ENCODE results near the gene MMP14. TPM values are rescaled to one million over a fixed set of nuclear protein-coding genes. Genes with fewer than 3 reads are reported as not detected.

Gene MMP14
- total RNA-seq, 2 experiments from 2014 or later: 1.9 to 3.1 TPM

DNA sequence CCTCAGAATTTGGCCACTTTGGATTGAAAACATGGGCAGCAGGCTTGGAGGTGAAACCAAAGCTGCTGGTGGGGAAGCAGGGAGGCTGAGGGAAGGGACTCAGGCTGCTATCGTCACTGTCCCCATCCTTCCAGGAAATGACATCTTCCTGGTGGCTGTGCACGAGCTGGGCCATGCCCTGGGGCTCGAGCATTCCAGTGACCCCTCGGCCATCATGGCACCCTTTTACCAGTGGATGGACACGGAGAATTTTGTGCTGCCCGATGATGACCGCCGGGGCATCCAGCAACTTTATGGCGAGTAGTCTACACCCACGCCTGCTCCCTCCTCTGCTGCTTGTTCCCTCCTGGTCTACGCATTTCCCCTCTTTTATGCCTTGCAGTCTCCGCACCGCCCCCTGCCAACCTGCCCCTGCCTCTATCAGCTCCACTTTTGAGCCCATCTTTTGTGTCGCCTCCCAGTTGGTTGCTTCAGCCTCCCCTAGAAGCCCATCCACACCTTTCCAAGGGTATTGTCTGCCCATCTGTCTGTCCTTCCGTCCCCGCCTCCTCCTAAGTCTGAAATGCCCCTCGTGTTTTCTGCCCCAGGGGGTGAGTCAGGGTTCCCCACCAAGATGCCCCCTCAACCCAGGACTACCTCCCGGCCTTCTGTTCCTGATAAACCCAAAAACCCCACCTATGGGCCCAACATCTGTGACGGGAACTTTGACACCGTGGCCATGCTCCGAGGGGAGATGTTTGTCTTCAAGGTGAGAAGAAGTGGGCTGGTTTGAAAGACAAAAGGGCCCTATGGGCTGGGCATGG lies 6.9 kb downstream of the MMP14 start:
- ChIA-PET CTCF (interaction anchor here (1.0 to 2.5 kb wide), 3 partner anchors 8 to 20 kb away, joined by 3 to 9 read pairs (median 6); no protein-coding TSS in a partner anchor), POLR2A (interaction anchor here (1.0 kb wide), 1 partner anchor 9 kb away, joined by 3 read pairs; no protein-coding TSS in a partner anchor)
- no peaks in the 10 kb centered on the region for H3K9me3 Mint-ChIP-seq
- no peaks in the 10 kb centered on the region for H3K4me1 Mint-ChIP-seq (ENCODE audit: low read depth)
- no peak for DNase-seq
- intact Hi-C loops (cut with micrococcal nuclease): no loop called here
- TF ChIP-seq, protein P1, sequence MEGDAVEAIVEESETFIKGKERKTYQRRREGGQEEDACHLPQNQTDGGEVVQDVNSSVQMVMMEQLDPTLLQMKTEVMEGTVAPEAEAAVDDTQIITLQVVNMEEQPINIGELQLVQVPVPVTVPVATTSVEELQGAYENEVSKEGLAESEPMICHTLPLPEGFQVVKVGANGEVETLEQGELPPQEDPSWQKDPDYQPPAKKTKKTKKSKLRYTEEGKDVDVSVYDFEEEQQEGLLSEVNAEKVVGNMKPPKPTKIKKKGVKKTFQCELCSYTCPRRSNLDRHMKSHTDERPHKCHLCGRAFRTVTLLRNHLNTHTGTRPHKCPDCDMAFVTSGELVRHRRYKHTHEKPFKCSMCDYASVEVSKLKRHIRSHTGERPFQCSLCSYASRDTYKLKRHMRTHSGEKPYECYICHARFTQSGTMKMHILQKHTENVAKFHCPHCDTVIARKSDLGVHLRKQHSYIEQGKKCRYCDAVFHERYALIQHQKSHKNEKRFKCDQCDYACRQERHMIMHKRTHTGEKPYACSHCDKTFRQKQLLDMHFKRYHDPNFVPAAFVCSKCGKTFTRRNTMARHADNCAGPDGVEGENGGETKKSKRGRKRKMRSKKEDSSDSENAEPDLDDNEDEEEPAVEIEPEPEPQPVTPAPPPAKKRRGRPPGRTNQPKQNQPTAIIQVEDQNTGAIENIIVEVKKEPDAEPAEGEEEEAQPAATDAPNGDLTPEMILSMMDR (IDR thresholded peaks at IDR 0.05): no peak
- no peaks in the 10 kb centered on the region for H3K36me3 Mint-ChIP-seq (ENCODE audit: low read depth)
- H3K27me3 Mint-ChIP-seq: peaks cover 14% of the 10 kb centered on the region
- no peak overlapping the region for H3K27ac Mint-ChIP-seq
- H3K4me3 Mint-ChIP-seq: no peak overlapping the region
- no peak for ATAC-seq

DNA sequence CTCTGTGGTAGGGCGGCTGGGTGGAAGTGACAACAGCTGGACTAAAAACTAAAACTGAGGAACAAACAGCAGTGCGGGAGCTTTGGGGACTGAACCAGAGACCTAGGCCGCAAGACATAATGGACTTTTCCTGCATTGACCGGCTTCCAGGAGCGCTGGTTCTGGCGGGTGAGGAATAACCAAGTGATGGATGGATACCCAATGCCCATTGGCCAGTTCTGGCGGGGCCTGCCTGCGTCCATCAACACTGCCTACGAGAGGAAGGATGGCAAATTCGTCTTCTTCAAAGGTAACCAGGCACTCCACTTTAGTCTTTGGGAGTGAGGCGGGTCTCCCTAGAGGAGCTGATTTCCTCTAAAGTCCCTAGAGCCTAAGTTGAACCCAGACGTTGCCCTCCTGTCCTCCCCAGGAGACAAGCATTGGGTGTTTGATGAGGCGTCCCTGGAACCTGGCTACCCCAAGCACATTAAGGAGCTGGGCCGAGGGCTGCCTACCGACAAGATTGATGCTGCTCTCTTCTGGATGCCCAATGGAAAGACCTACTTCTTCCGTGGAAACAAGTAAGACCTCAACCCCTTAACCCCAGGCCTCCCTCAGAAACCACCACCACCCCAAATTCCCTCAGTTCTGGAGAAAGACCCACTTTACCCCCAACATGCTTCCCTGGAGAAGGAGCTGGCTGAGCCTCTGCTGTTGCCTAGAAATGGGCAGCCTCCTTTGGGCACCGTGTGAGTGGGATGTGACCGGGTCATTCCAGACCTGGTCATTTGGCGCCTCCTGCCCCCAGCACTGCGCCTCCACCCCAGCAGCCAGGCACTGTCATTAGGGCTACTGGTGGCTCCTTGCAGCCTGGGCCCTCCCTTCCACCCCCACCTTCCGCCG lies 8.1 kb downstream of the MMP14 start:
- peaks cover 14% of the 10 kb centered on the region for H3K27me3 Mint-ChIP-seq
- CTCF ChIA-PET: interaction anchor here (1.0 to 2.5 kb wide), 3 partner anchors 9 to 274 kb away, joined by 3 to 6 read pairs (median 5); no protein-coding TSS in a partner anchor
- DNase-seq: no peak

DNA sequence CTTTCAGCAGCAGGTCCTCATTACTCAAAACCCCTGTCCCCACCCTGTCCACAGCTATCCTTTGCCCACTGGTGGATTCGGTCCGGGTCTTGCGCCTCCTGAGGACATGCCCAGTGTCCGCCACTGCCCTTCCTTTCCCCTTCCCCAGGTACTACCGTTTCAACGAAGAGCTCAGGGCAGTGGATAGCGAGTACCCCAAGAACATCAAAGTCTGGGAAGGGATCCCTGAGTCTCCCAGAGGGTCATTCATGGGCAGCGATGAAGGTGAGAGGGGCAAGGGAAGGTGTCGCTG lies 8.7 kb downstream of the MMP14 start:
- no peaks in the 10 kb centered on the region for H3K4me1 Mint-ChIP-seq (ENCODE audit: low read depth)
- H3K36me3 Mint-ChIP-seq (ENCODE audit: low read depth): no peaks in the 10 kb centered on the region
- intact Hi-C loops (cut with micrococcal nuclease): no loop called here
- ATAC-seq (no peak), DNase-seq (no peak)
- H3K27ac Mint-ChIP-seq: no peak overlapping the region
- TF ChIP-seq, protein P1 (IDR thresholded peaks at IDR 0.05): no peak
- peaks cover 14% of the 10 kb centered on the region for H3K27me3 Mint-ChIP-seq
- POLR2A ChIA-PET: interaction anchor here (0.8 to 0.9 kb wide), 2 partner anchors 14 to 28 kb away, joined by 3 to 5 read pairs; no protein-coding TSS in a partner anchor
- H3K9me3 Mint-ChIP-seq: no peaks in the 10 kb centered on the region
- no peak overlapping the region for H3K4me3 Mint-ChIP-seq
- CTCF ChIA-PET: interaction anchor here (0.6 to 2.5 kb wide), 5 partner anchors 9 to 275 kb away, joined by 3 to 6 read pairs (median 3); partner anchors contain the start of gene OXA1L

More for the DNA sequence above, 8.1 kb downstream of the MMP14 start:
- no peaks in the 10 kb centered on the region for H3K4me1 Mint-ChIP-seq (ENCODE audit: low read depth)
- POLR2A ChIA-PET: interaction anchor here (0.8 to 0.9 kb wide), 2 partner anchors 14 to 28 kb away, joined by 3 to 5 read pairs; no protein-coding TSS in a partner anchor
- H3K27ac Mint-ChIP-seq: no peak overlapping the region
- H3K9me3 Mint-ChIP-seq: no peaks in the 10 kb centered on the region
- TF ChIP-seq, protein P1 (IDR thresholded peaks at IDR 0.05): no peak
- H3K36me3 Mint-ChIP-seq (ENCODE audit: low read depth): no peaks in the 10 kb centered on the region
- no peak overlapping the region for H3K4me3 Mint-ChIP-seq
- intact Hi-C loops (cut with micrococcal nuclease): no loop called here
- no peak for ATAC-seq

DNA sequence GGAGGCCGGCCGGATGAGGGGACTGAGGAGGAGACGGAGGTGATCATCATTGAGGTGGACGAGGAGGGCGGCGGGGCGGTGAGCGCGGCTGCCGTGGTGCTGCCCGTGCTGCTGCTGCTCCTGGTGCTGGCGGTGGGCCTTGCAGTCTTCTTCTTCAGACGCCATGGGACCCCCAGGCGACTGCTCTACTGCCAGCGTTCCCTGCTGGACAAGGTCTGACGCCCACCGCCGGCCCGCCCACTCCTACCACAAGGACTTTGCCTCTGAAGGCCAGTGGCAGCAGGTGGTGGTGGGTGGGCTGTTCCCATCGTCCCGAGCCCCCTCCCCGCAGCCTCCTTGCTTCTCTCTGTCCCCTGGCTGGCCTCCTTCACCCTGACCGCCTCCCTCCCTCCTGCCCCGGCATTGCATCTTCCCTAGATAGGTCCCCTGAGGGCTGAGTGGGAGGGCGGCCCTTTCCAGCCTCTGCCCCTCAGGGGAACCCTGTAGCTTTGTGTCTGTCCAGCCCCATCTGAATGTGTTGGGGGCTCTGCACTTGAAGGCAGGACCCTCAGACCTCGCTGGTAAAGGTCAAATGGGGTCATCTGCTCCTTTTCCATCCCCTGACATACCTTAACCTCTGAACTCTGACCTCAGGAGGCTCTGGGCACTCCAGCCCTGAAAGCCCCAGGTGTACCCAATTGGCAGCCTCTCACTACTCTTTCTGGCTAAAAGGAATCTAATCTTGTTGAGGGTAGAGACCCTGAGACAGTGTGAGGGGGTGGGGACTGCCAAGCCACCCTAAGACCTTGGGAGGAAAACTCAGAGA lies 9.6 kb downstream of the MMP14 start:
- intact Hi-C loops (cut with micrococcal nuclease): no loop called here
- peaks cover 11% of the 10 kb centered on the region for H3K27me3 Mint-ChIP-seq
- H3K27ac Mint-ChIP-seq: no peak overlapping the region
- TF ChIP-seq, protein P1 (IDR thresholded peaks at IDR 0.05): no peak
- H3K4me3 Mint-ChIP-seq: no peak overlapping the region
- ChIA-PET CTCF (interaction anchor here (1.0 to 2.5 kb wide), 2 partner anchors 23 to 80 kb away, joined by 3 to 6 read pairs; partner anchors contain the start of gene OXA1L), POLR2A (interaction anchor here (0.8 kb wide), 1 partner anchor 276 kb away, joined by 3 read pairs; no protein-coding TSS in a partner anchor)
- no peaks in the 10 kb centered on the region for H3K36me3 Mint-ChIP-seq (ENCODE audit: low read depth)
- ATAC-seq (no peak), DNase-seq (no peak)
- H3K4me1 Mint-ChIP-seq (ENCODE audit: low read depth): no peaks in the 10 kb centered on the region
- no peaks in the 10 kb centered on the region for H3K9me3 Mint-ChIP-seq
